Liver (tissue), 9 donors: ENCODE data around the gene PNLIP. TPM values are rescaled to one million over a fixed set of nuclear protein-coding genes. Genes with fewer than 3 reads are reported as not detected.

Experiments used
- DNase-seq: peaks from one replicate; pipeline ENCODE4 v3.0.0-alpha.2; 2017; ENCODE audit warnings: low spot score
- H3K27ac ChIP-seq, 2 donors: one replicate each; pipeline ENCODE4 v1.7.0; 2013; ENCODE audit warnings: inconsistent platforms in 2 of 2, low read length in 2 of 2, control low read depth in 1 of 2, low read depth in 1 of 2, mild to moderate bottlenecking in 1 of 2
- H3K27me3 ChIP-seq, 4 donors: one replicate each; pipeline versions ENCODE4 v1.6.1 to v1.7.0; 2013; ENCODE audit warnings: low read length in 3 of 4, inconsistent platforms in 1 of 4, mild to moderate bottlenecking in 1 of 4, moderate library complexity in 1 of 4; ENCODE audit not compliant: control insufficient read depth in 4 of 4, insufficient read depth in 4 of 4
- H3K36me3 ChIP-seq, 4 donors: one replicate each; pipeline versions ENCODE4 v1.6.1 to v1.7.0; 2013; ENCODE audit warnings: low read length in 3 of 4, mild to moderate bottlenecking in 3 of 4, low read depth in 1 of 4, moderate library complexity in 1 of 4; ENCODE audit not compliant: control insufficient read depth in 4 of 4, insufficient read depth in 3 of 4
- H3K4me1 ChIP-seq, 4 donors: one replicate each; pipeline versions ENCODE4 v1.6.1 to v1.7.0; 2013; ENCODE audit warnings: low read length in 3 of 4, mild to moderate bottlenecking in 3 of 4, moderate library complexity in 1 of 4; ENCODE audit not compliant: control insufficient read depth in 4 of 4, insufficient read depth in 4 of 4
- H3K4me3 ChIP-seq, 3 donors: one replicate each; pipeline versions ENCODE4 v1.6.1 to v1.7.0; 2013; ENCODE audit warnings: low read length in 3 of 3, control low read depth in 1 of 3, low read depth in 1 of 3, mild to moderate bottlenecking in 1 of 3
- H3K9ac ChIP-seq, 2 donors: one replicate each; pipeline ENCODE4 v1.7.0; 2013; ENCODE audit warnings: low read length in 2 of 2, mild to moderate bottlenecking in 2 of 2, moderate library complexity in 2 of 2, control low read depth in 1 of 2, low read depth in 1 of 2
- H3K9me3 ChIP-seq, 4 donors: one replicate each; pipeline versions ENCODE4 v1.6.1 to v1.7.0; 2013; ENCODE audit warnings: low read length in 3 of 4; ENCODE audit not compliant: control insufficient read depth in 4 of 4
- EGR1 ChIP-seq, 2 donors: IDR thresholded peaks; 2 replicates each; pipeline ENCODE4 v1.6.1; 2016 to 2018; ENCODE audit warnings: antibody characterized with exemption in 2 of 2, low read depth in 2 of 2
- FOXA1 ChIP-seq: IDR thresholded peaks from 2 replicates; pipeline ENCODE4 v1.6.1; 2016; ENCODE audit warnings: antibody characterized with exemption
- FOXA2 ChIP-seq: IDR thresholded peaks from 2 replicates; pipeline ENCODE4 v1.6.1; 2016; ENCODE audit warnings: antibody characterized with exemption
- GABPA ChIP-seq, 2 donors: IDR thresholded peaks in 1 of 2; conservative IDR thresholded peaks in 1 of 2; 2 replicates each; pipeline ENCODE4 v1.6.1; 2016; ENCODE audit warnings: antibody characterized with exemption in 2 of 2, mild to moderate bottlenecking in 1 of 2, moderate library complexity in 1 of 2
- HNF4A ChIP-seq, 2 donors: conservative IDR thresholded peaks; 2 replicates each; pipeline ENCODE4 v1.6.1; 2016; ENCODE audit warnings: antibody characterized with exemption in 2 of 2, mild to moderate bottlenecking in 2 of 2
- HNF4G ChIP-seq: IDR thresholded peaks from 2 replicates; pipeline ENCODE4 v1.6.1; 2016; ENCODE audit warnings: antibody characterized with exemption
- JUND ChIP-seq, 2 donors: IDR thresholded peaks; 2 replicates each; pipeline ENCODE4 v1.6.1; 2016; ENCODE audit warnings: antibody characterized with exemption in 2 of 2
- NR2F2 ChIP-seq: IDR thresholded peaks from 2 replicates; pipeline ENCODE4 v1.6.1; 2016; ENCODE audit warnings: antibody characterized with exemption
- RAD21 ChIP-seq, 2 donors: IDR thresholded peaks; 2 replicates each; pipeline ENCODE4 v1.6.1; 2016; ENCODE audit warnings: antibody characterized with exemption in 2 of 2, mild to moderate bottlenecking in 2 of 2
- RXRA ChIP-seq, 2 donors: IDR thresholded peaks; 2 replicates each; pipeline ENCODE4 v1.6.1; 2017 to 2018; ENCODE audit warnings: antibody characterized with exemption in 2 of 2, mild to moderate bottlenecking in 1 of 2
- SP1 ChIP-seq: IDR thresholded peaks from 2 replicates; pipeline ENCODE4 v1.6.1; 2018; ENCODE audit warnings: antibody characterized with exemption, mild to moderate bottlenecking
- TAF1 ChIP-seq: conservative IDR thresholded peaks from 2 replicates; pipeline ENCODE4 v1.6.1; 2016; ENCODE audit warnings: antibody characterized with exemption, mild to moderate bottlenecking
- YY1 ChIP-seq: IDR thresholded peaks from 2 replicates; pipeline ENCODE4 v1.6.1; 2016; ENCODE audit warnings: antibody characterized with exemption, mild to moderate bottlenecking
- WGBS: extraction: QIAGEN DNeasy Blood & Tissue Kit; methylation state at CpG from one replicate; pipeline ENCODE4 v1.1.7; 2013; 5-methylcytosine and 5-hydroxymethylcytosine counted together
- polyA plus RNA-seq, 2 donors: library from polyadenylated mRNA; stranded (reverse) in 1 of 2; unstranded in 1 of 2; fragments of 200-250 nt in 1 of 2; fragments of >200 nt in 1 of 2; fragmentation: Nextera tagmentation in 1 of 2; extraction: Ambion mirVana in 1 of 2; gene quantifications; one replicate each; pipeline versions ENCODE4 v1.2.1 to v1.2.3, GENCODE V29; 2013 to 2015
- total RNA-seq, 2 donors: library from RNA; depleted of rRNA; stranded (reverse); fragments of >200 nt; gene quantifications; one replicate each; pipeline ENCODE4 v1.2.3, GENCODE V29; 2014
- TF ChIP-seq, protein P1 (sequence below): IDR thresholded peaks from 2 replicates; pipeline ENCODE4 v1.6.1; 2016; ENCODE audit warnings: antibody characterized with exemption
- TF ChIP-seq, protein P2 (sequence below): IDR thresholded peaks from 2 replicates; pipeline ENCODE4 v1.6.1; 2016; ENCODE audit warnings: antibody characterized with exemption
- TF ChIP-seq, protein P3 (sequence below): fragments of 150-350 bp; IDR thresholded peaks from 2 replicates; pipeline ENCODE4 v1.5.1; 2017; ENCODE audit warnings: improper control_type of control experiment, low read depth, low read length; ENCODE audit not compliant: missing input control
- TF ChIP-seq, protein P4 (sequence below): IDR thresholded peaks from 2 replicates; pipeline ENCODE4 v1.6.1; 2016; ENCODE audit warnings: antibody characterized with exemption
- TF ChIP-seq, protein P5 (sequence below): IDR thresholded peaks from 2 replicates; pipeline ENCODE4 v1.6.1; 2016; ENCODE audit warnings: antibody characterized with exemption, mild to moderate bottlenecking
- donor health status: healthy.
- donor health status: healthy.
- donor health status: healthy.
- donor health status: healthy.
- donor health status: healthy.

The PNLIP gene
- total and polyA plus RNA-seq, 4 donors = 0.14 TPM; not detected in 3

DNA sequence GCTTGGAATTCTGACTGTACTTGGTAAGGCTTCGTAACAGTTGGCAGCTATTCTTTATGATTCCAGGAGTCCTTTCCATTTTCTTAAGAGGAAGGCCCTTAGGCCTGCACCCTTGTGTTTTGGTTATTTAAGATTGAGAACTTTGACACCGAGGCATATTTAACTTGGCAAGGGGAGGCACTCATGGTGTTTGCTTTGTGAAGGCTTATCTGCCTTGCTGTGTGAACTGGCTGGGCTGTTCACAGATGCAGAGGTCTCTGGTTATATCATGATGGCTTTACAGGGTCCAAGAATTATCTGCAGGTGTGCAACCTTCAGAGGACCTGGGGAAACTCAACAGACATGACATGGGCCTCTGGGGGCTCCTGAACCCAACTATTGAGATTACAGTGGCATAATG, 44.2 kb downstream of the PNLIP start (continued):
- TF ChIP-seq, protein P1, sequence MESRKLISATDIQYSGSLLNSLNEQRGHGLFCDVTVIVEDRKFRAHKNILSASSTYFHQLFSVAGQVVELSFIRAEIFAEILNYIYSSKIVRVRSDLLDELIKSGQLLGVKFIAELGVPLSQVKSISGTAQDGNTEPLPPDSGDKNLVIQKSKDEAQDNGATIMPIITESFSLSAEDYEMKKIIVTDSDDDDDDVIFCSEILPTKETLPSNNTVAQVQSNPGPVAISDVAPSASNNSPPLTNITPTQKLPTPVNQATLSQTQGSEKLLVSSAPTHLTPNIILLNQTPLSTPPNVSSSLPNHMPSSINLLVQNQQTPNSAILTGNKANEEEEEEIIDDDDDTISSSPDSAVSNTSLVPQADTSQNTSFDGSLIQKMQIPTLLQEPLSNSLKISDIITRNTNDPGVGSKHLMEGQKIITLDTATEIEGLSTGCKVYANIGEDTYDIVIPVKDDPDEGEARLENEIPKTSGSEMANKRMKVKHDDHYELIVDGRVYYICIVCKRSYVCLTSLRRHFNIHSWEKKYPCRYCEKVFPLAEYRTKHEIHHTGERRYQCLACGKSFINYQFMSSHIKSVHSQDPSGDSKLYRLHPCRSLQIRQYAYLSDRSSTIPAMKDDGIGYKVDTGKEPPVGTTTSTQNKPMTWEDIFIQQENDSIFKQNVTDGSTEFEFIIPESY = no peak
- no peak for TF ChIP-seq GABPA (IDR thresholded peaks at IDR 0.05 in 1 of 2, conservative IDR thresholded peaks at IDR 0.05 in 1 of 2)
- no peak for TF ChIP-seq JUND (IDR thresholded peaks at IDR 0.05)
- TF ChIP-seq FOXA2 = peak; percentile 70

DNA sequence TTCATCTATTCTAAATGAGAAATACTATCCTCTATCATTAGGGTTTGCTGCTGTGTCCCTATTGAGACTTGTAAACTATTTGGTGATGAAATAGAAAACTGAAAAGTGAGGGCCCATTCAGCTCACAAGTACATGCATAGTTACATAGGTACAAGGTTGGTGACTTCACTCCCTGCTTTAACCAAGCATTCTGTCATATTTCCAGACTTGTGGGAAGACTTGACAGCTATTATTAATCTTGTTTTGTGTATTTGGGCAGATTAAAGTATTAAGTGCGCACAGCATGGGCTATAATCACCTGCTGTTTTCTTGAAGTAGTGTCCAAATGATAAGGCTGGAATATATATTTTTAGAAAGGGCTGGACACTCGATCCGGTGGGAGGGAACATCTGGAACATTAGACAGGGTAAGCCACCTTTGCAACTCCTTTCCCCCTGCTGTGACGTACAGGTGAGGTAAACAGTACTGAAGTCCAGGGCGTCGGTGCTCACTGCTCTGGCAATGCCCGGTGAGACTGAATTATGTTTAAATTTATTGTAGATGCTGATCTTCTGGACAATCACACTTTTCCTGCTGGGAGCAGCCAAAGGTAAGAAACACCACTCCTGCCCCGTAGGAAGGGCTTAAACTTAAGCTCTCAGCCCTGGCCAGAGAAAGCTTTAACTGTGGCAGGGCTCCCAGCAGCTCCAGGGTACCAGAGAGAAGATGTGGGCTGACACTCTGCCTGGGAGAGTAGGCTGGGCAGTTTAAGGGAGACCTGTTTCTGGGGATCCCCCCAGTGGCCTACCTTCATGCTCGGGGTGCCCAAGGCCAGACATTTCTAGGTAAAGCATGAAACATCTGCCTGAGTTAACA, 45.1 kb downstream of the PNLIP start, which contains the start of gene PNLIPRP1:
TSS of gene PNLIPRP1 (plus strand) at position 370 of the 855 bp plus-strand sequence. CDS start at position 541, 171 bp downstream.
- WGBS = 61% methylated on average over 9 of the region's 9 CpGs
- TF ChIP-seq FOXA2 = no peak
- TF ChIP-seq, protein P2, sequence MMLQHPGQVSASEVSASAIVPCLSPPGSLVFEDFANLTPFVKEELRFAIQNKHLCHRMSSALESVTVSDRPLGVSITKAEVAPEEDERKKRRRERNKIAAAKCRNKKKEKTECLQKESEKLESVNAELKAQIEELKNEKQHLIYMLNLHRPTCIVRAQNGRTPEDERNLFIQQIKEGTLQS = no peak
- TF ChIP-seq EGR1 (IDR thresholded peaks at IDR 0.05; ENCODE audit: low read depth in 2 of 2) = no peak
- no peak for TF ChIP-seq NR2F2
- H3K36me3 ChIP-seq = no peaks in the 10 kb centered on the region
- H3K9me3 ChIP-seq = no peaks in the 10 kb centered on the region
- DNase-seq = no peak
- peaks cover 0 to 12% (median 3%) of the 10 kb centered on the region in 4 donors for H3K4me1 ChIP-seq
- no peak within 1 kb of the TSS for H3K27ac ChIP-seq
- peaks cover 0 to 3% (median under 1%) of the 10 kb centered on the region in 4 donors for H3K27me3 ChIP-seq
- no peak within 1 kb of the TSS for H3K9ac ChIP-seq
- H3K4me3 ChIP-seq = no peak within 1 kb of the TSS

DNA sequence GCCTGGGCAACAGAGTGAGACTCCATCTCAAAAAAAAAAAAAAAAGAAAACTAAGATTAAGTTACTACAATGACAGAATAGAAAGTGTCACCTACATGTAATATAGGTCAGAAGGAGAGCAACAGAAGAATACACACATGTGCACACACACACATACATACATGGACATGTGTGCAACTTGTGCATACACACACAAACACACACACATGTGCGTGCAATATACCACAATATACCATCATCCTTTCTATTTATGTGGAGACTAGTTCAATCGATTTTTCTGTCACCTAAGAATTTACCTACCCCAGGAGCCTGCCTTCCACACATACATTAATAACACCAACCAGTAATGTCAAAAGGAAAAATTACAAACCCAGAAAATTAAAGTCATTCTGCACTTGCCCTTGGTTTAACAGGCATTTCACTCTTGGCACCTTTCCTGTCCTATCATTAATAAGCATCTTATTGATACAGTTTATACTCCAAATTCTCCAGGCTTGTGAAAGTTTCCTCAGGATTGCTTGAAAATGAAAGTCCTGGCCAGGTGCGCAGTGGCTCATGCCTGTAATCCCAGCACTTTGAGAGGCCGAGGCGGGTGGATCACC, 47.5 kb downstream of the PNLIP start:
- Histone ChIP-seq H3K4me1 (peaks cover 0 to 5% (median 2%) of the 10 kb centered on the region in 4 donors), H3K9ac (no peak overlapping the region), H3K9me3 (no peaks in the 10 kb centered on the region), H3K27ac (no peak overlapping the region), H3K27me3 (peaks cover 0 to 5% (median 1%) of the 10 kb centered on the region in 4 donors), H3K4me3 (no peak overlapping the region), H3K36me3 (no peaks in the 10 kb centered on the region)
- WGBS = 87% methylated on average over 5 of the region's 5 CpGs
- no peak for DNase-seq
- TF ChIP-seq RAD21 (IDR thresholded peaks at IDR 0.05) (no peak), HNF4G (no peak), FOXA2 (no peak), YY1 (no peak), HNF4A (conservative IDR thresholded peaks at IDR 0.05) (no peak), EGR1 (IDR thresholded peaks at IDR 0.05; ENCODE audit: low read depth in 2 of 2) (no peak), TAF1 (no peak), GABPA (IDR thresholded peaks at IDR 0.05 in 1 of 2, conservative IDR thresholded peaks at IDR 0.05 in 1 of 2) (no peak), FOXA1 (no peak), RXRA (IDR thresholded peaks at IDR 0.05) (no peak), SP1 (no peak), NR2F2 (no peak)
- TF ChIP-seq, protein P1 = no peak
- TF ChIP-seq, protein P2 = no peak
- TF ChIP-seq, protein P3, sequence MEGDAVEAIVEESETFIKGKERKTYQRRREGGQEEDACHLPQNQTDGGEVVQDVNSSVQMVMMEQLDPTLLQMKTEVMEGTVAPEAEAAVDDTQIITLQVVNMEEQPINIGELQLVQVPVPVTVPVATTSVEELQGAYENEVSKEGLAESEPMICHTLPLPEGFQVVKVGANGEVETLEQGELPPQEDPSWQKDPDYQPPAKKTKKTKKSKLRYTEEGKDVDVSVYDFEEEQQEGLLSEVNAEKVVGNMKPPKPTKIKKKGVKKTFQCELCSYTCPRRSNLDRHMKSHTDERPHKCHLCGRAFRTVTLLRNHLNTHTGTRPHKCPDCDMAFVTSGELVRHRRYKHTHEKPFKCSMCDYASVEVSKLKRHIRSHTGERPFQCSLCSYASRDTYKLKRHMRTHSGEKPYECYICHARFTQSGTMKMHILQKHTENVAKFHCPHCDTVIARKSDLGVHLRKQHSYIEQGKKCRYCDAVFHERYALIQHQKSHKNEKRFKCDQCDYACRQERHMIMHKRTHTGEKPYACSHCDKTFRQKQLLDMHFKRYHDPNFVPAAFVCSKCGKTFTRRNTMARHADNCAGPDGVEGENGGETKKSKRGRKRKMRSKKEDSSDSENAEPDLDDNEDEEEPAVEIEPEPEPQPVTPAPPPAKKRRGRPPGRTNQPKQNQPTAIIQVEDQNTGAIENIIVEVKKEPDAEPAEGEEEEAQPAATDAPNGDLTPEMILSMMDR = no peak
- TF ChIP-seq, protein P4, sequence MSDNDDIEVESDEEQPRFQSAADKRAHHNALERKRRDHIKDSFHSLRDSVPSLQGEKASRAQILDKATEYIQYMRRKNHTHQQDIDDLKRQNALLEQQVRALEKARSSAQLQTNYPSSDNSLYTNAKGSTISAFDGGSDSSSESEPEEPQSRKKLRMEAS = no peak
- TF ChIP-seq, protein P5, sequence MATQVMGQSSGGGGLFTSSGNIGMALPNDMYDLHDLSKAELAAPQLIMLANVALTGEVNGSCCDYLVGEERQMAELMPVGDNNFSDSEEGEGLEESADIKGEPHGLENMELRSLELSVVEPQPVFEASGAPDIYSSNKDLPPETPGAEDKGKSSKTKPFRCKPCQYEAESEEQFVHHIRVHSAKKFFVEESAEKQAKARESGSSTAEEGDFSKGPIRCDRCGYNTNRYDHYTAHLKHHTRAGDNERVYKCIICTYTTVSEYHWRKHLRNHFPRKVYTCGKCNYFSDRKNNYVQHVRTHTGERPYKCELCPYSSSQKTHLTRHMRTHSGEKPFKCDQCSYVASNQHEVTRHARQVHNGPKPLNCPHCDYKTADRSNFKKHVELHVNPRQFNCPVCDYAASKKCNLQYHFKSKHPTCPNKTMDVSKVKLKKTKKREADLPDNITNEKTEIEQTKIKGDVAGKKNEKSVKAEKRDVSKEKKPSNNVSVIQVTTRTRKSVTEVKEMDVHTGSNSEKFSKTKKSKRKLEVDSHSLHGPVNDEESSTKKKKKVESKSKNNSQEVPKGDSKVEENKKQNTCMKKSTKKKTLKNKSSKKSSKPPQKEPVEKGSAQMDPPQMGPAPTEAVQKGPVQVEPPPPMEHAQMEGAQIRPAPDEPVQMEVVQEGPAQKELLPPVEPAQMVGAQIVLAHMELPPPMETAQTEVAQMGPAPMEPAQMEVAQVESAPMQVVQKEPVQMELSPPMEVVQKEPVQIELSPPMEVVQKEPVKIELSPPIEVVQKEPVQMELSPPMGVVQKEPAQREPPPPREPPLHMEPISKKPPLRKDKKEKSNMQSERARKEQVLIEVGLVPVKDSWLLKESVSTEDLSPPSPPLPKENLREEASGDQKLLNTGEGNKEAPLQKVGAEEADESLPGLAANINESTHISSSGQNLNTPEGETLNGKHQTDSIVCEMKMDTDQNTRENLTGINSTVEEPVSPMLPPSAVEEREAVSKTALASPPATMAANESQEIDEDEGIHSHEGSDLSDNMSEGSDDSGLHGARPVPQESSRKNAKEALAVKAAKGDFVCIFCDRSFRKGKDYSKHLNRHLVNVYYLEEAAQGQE = no peak
